Stimulated activated CD8-positive, alpha-beta memory T cell treated with anti-CD3 and anti-CD28 coated beads, Interleukin-12 subunit alpha, Interleukin-12 subunit beta, amount 100 ng/mL, for 24 hours (primary cell): ENCODE results near the gene SGO2.
"Not testable (repeated sequence)": the region's sequence is repeated elsewhere in the genome, so short reads cannot be mapped to it uniquely, and the experiment has no call there.

Experiments
- DNase-seq: peaks from one replicate; pipeline ENCODE4 v3.0.0-alpha.2; 2020; ENCODE audit errors: extremely low read depth

SGO2 gene

GRCh38 chr2:200596774-200597570 lies 71.0 kb downstream of the SGO2 start:
- no peak for DNase-seq

- no peak for DNase-seq
Measured at GRCh38 chr2:200599206-200599605, 73.2 kb downstream of the SGO2 start.

GRCh38 chr2:200600549-200601225 lies 74.7 kb downstream of the SGO2 start:
- no peak for DNase-seq

GRCh38 chr2:200602584-200602983 lies 76.6 kb downstream of the SGO2 start:
- DNase-seq, result no peak

GRCh38 chr2:200603972-200604371 lies 78.0 kb downstream of the SGO2 start:
- no peak for DNase-seq

- DNase-seq, result no peak
Measured at GRCh38 chr2:200604571-200605255, 78.7 kb downstream of the SGO2 start.

- DNase-seq, result no peak
Measured at GRCh38 chr2:200608341-200609027, 82.5 kb downstream of the SGO2 start.

- DNase-seq, result no peak
Measured at GRCh38 chr2:200609028-200609614, 83.1 kb downstream of the SGO2 start.

- not testable (repeated sequence) for DNase-seq
Measured at GRCh38 chr2:200610217-200610616, 84.2 kb downstream of the SGO2 start.

- no peak for DNase-seq
Measured at GRCh38 chr2:200613692-200614091, 87.7 kb downstream of the SGO2 start.

GRCh38 chr2:200614249-200614648 lies 88.2 kb downstream of the SGO2 start:
- no peak for DNase-seq

- no peak for DNase-seq
Measured at GRCh38 chr2:200615247-200615646, 89.2 kb downstream of the SGO2 start.

GRCh38 chr2:200616193-200616592 lies 90.2 kb downstream of the SGO2 start:
- DNase-seq, result no peak

- DNase-seq, result no peak
Measured at GRCh38 chr2:200616656-200617055, 90.6 kb downstream of the SGO2 start.

- no peak for DNase-seq
Measured at GRCh38 chr2:200617156-200618053, 91.4 kb downstream of the SGO2 start.

- DNase-seq, result no peak
Measured at GRCh38 chr2:200618054-200618419, 92.0 kb downstream of the SGO2 start.

GRCh38 chr2:200618590-200619021 lies 92.6 kb downstream of the SGO2 start:
- DNase-seq, result no peak

GRCh38 chr2:200619279-200619678 lies 93.3 kb downstream of the SGO2 start:
- no peak for DNase-seq

GRCh38 chr2:200620606-200621390 lies 94.8 kb downstream of the SGO2 start:
- DNase-seq, result no peak

GRCh38 chr2:200622106-200622505 lies 96.1 kb downstream of the SGO2 start:
- DNase-seq, result no peak
